ENCODE data around the gene ZDHHC24. TPM values are rescaled to one million over a fixed set of nuclear protein-coding genes. Genes with fewer than 3 reads are reported as not detected.
"Not testable (repeated sequence)": the region's sequence is repeated elsewhere in the genome, so short reads cannot be mapped to it uniquely, and the experiment has no call there.

Gene ZDHHC24
- total RNA-seq: 5.8 TPM
- long read RNA-seq, full-length matches to known transcripts: 6 of 14 reads
- long read RNA-seq, partial matches to known transcripts: 1 of 14 reads
- long read RNA-seq, other reads (novel, unspliced or antisense): 7 of 14 reads

GRCh38 chr11:66545701-66546367 lies at the start of gene ZDHHC24:
Gene ZDHHC24, minus strand, starts transcription at chr11:66546048. Its CDS starts 45 bp downstream, at chr11:66546003.
- peak; percentile 99 for DNase-seq (ENCODE audit: low spot score)
- intact Hi-C loops (cut with DNase I): no loop called here

- intact Hi-C loops (cut with DNase I): no loop called here
Measured at GRCh38 chr11:66595245-66595904, 49.5 kb upstream of the ZDHHC24 start.

GRCh38 chr11:66593650-66594049 lies 47.8 kb upstream of the ZDHHC24 start:
- intact Hi-C loops (cut with DNase I): loop anchor here (5.0 kb wide), 1 partner anchor 84 kb away; the partner anchor contains the start of gene RBM4B
- DNase-seq (ENCODE audit: low spot score): no peak

More at GRCh38 chr11:66595245-66595904, 49.5 kb upstream of the ZDHHC24 start:
- DNase-seq (ENCODE audit: low spot score): no peak

- intact Hi-C loops (cut with DNase I): loop anchor here (5.0 kb wide), 1 partner anchor 84 kb away; the partner anchor contains the start of gene RBM4B
- no peak for DNase-seq (ENCODE audit: low spot score)
Measured at GRCh38 chr11:66593303-66593635, 47.4 kb upstream of the ZDHHC24 start.

- intact Hi-C loops (cut with DNase I): loop anchor here (5.0 kb wide), 1 partner anchor 85 kb away; the partner anchor contains the start of gene RBM4B
- peak; percentile 99 for DNase-seq (ENCODE audit: low spot score)
Measured at GRCh38 chr11:66592457-66593302, 46.8 kb upstream of the ZDHHC24 start, which contains the start of the genes CCDC87 and CCS. Gene CCDC87, minus strand, starts transcription at chr11:66593063. Its CDS starts 48 bp downstream, at chr11:66593015. Gene CCS, plus strand, starts transcription at chr11:66593185. Its CDS starts 77 bp downstream, at chr11:66593262.

- intact Hi-C loops (cut with DNase I): loop anchor here (5.0 kb wide), 1 partner anchor 86 kb away; the partner anchor contains the start of gene RBM4B
- DNase-seq (ENCODE audit: low spot score): no peak
Measured at GRCh38 chr11:66591175-66591574, 45.3 kb upstream of the ZDHHC24 start.

- DNase-seq (ENCODE audit: low spot score): no peak
- intact Hi-C loops (cut with DNase I): loop anchor here (5.0 kb wide), 1 partner anchor 87 kb away; the partner anchor contains the start of gene RBM4B
Measured at GRCh38 chr11:66589996-66590675, 44.3 kb upstream of the ZDHHC24 start.

- DNase-seq (ENCODE audit: low spot score); intact Hi-C loops (cut with DNase I): not testable (repeated sequence)
Measured at GRCh38 chr11:66589315-66589714, 43.5 kb upstream of the ZDHHC24 start.

- intact Hi-C loops (cut with DNase I): no loop called here
- no peak for DNase-seq (ENCODE audit: low spot score)
Measured at GRCh38 chr11:66586136-66586535, 40.3 kb upstream of the ZDHHC24 start.

- intact Hi-C loops (cut with DNase I); DNase-seq (ENCODE audit: low spot score): not testable (repeated sequence)
Measured at GRCh38 chr11:66585447-66585846, 39.6 kb upstream of the ZDHHC24 start.

- intact Hi-C loops (cut with DNase I); DNase-seq (ENCODE audit: low spot score): not testable (repeated sequence)
Measured at GRCh38 chr11:66582565-66583147, 36.8 kb upstream of the ZDHHC24 start.

GRCh38 chr11:66581261-66581660 lies 35.4 kb upstream of the ZDHHC24 start:
- no peak for DNase-seq (ENCODE audit: low spot score)
- intact Hi-C loops (cut with DNase I): no loop called here

- intact Hi-C loops (cut with DNase I): no loop called here
- DNase-seq (ENCODE audit: low spot score): no peak
Measured at GRCh38 chr11:66580803-66581202, 35.0 kb upstream of the ZDHHC24 start.

- intact Hi-C loops (cut with DNase I): loop anchor here (1.0 to 10.0 kb wide), 2 partner anchors 99 to 256 kb away; no protein-coding TSS in a partner anchor
- peak; percentile 87 for DNase-seq (ENCODE audit: low spot score)
Measured at GRCh38 chr11:66579017-66579606, 33.3 kb upstream of the ZDHHC24 start.

- DNase-seq (ENCODE audit: low spot score): no peak
- intact Hi-C loops (cut with DNase I): loop anchor here (10.0 kb wide), 1 partner anchor 264 kb away; no protein-coding TSS in a partner anchor
Measured at GRCh38 chr11:66570850-66571180, 25.0 kb upstream of the ZDHHC24 start.

GRCh38 chr11:66570079-66570849 lies 24.4 kb upstream of the ZDHHC24 start:
- no peak for DNase-seq (ENCODE audit: low spot score)
- intact Hi-C loops (cut with DNase I): loop anchor here (10.0 kb wide), 1 partner anchor 265 kb away; no protein-coding TSS in a partner anchor

GRCh38 chr11:66569076-66569475 lies 23.2 kb upstream of the ZDHHC24 start:
- intact Hi-C loops (cut with DNase I): no loop called here

More at GRCh38 chr11:66569076-66569475, 23.2 kb upstream of the ZDHHC24 start:
- DNase-seq (ENCODE audit: low spot score): no peak

Data from cardiac septum (tissue), 1 donor.